ENCODE data around the gene PIP4K2B. TPM values are rescaled to one million over a fixed set of nuclear protein-coding genes. Genes with fewer than 3 reads are reported as not detected.

PIP4K2B gene
- total RNA-seq, 1 experiment from 2014 or later, result 28.0 TPM

- no peak overlapping the region for H3K27ac ChIP-seq (ENCODE audit: low read depth, low read length, poor library complexity, severe bottlenecking)
- ChIA-PET CTCF (no interaction called here), POLR2A (ENCODE audit: low non-redundant PET) (no interaction called here)
- H3K36me3 ChIP-seq (ENCODE audit: insufficient read depth, low read length, poor library complexity, severe bottlenecking), result peaks cover 3% of the 10 kb centered on the region
- no peak for DNase-seq (ENCODE audit: low spot score)
- TF ChIP-seq EZH2 (IDR thresholded peaks at IDR 0.05; ENCODE audit: borderline replicate concordance, low read depth, low read length, poor library complexity, severe bottlenecking) (no peak), CTCF (conservative IDR thresholded peaks at IDR 0.05; ENCODE audit: low read depth, low read length) (no peak)
- H3K4me3 ChIP-seq (ENCODE audit: low read depth, low read length, poor library complexity, severe bottlenecking), result no peak overlapping the region
- no TSS peak for BruUV-seq (replicated peaks)
- no peaks in the 10 kb centered on the region for H3K27me3 ChIP-seq (replicated peaks; ENCODE audit: insufficient read depth, low read depth, low read length, poor library complexity)
- intact Hi-C loops (cut with micrococcal nuclease; ENCODE audit: unreplicated experiment), result no loop called here
- H3K4me1 ChIP-seq (ENCODE audit: insufficient read depth, low read length, poor library complexity, severe bottlenecking), result no peaks in the 10 kb centered on the region
- no peaks in the 10 kb centered on the region for H3K9me3 ChIP-seq (ENCODE audit: low read depth, low read length, poor library complexity, severe bottlenecking)
These were observed 65.9 kb downstream of the PIP4K2B start for GRCh38 chr17:38733282-38733981.

GRCh38 chr17:38732376-38733281 lies 66.7 kb downstream of the PIP4K2B start:
- intact Hi-C loops (cut with micrococcal nuclease; ENCODE audit: unreplicated experiment), result no loop called here

More at GRCh38 chr17:38732376-38733281, 66.7 kb downstream of the PIP4K2B start:
- Histone ChIP-seq H3K4me1 (ENCODE audit: insufficient read depth, low read length, poor library complexity, severe bottlenecking) (no peaks in the 10 kb centered on the region), H3K9me3 (ENCODE audit: low read depth, low read length, poor library complexity, severe bottlenecking) (no peaks in the 10 kb centered on the region), H3K4me3 (ENCODE audit: low read depth, low read length, poor library complexity, severe bottlenecking) (no peak overlapping the region), H3K27ac (ENCODE audit: low read depth, low read length, poor library complexity, severe bottlenecking) (no peak overlapping the region), H3K27me3 (replicated peaks; ENCODE audit: insufficient read depth, low read depth, low read length, poor library complexity) (no peaks in the 10 kb centered on the region), H3K36me3 (ENCODE audit: insufficient read depth, low read length, poor library complexity, severe bottlenecking) (no peaks in the 10 kb centered on the region)
- TF ChIP-seq EZH2 (IDR thresholded peaks at IDR 0.05; ENCODE audit: borderline replicate concordance, low read depth, low read length, poor library complexity, severe bottlenecking), result no peak
- TF ChIP-seq CTCF (conservative IDR thresholded peaks at IDR 0.05; ENCODE audit: low read depth, low read length), result no peak
- ChIA-PET CTCF (interaction anchor here (1.1 kb wide), 1 partner anchor 42 kb away, joined by 3 read pairs; no protein-coding TSS in a partner anchor), POLR2A (ENCODE audit: low non-redundant PET) (no interaction called here)
- no peak for DNase-seq (ENCODE audit: low spot score)
- no TSS peak for BruUV-seq (replicated peaks)
